SK-N-SH treated with all-trans-retinoic acid at 6 μM for 48 hours (cell line): ENCODE data around the gene SUN5.

ENCODE experiments used
- ARNTL ChIP-seq: fragments of 450-650 bp; formaldehyde crosslinking; IDR thresholded peaks from 2 replicates; pipeline ENCODE4 v1.5.0; 2020; ENCODE audit warnings: low read depth, mild to moderate bottlenecking, moderate library complexity, borderline replicate concordance
- BACH2 ChIP-seq: fragments of 250-450 bp; sonication (Bioruptor Pico); IDR thresholded peaks from 2 replicates; pipeline ENCODE4 v1.9.0; 2021; ENCODE audit warnings: mild to moderate bottlenecking, borderline replicate concordance
- GLIS3 ChIP-seq: fragments of 250-450 bp; sonication (Bioruptor Pico); IDR thresholded peaks from 2 replicates; pipeline ENCODE4 v1.5.0; 2020; ENCODE audit warnings: mild to moderate bottlenecking, moderate library complexity
- ISL1 ChIP-seq: fragments of 250-450 bp; sonication (Bioruptor Pico); IDR thresholded peaks from 2 replicates; pipeline ENCODE4 v2.1.2; 2022; ENCODE audit warnings: mild to moderate bottlenecking, moderate library complexity
- OSR1 ChIP-seq: fragments of 250-450 bp; sonication (Bioruptor Pico); IDR thresholded peaks from 2 replicates; pipeline ENCODE4 v1.8.0; 2022; ENCODE audit warnings: moderate library complexity, mild to moderate bottlenecking, inconsistent platforms
- PATZ1 ChIP-seq: fragments of 250-450 bp; sonication (Bioruptor Pico); IDR thresholded peaks from 2 replicates; pipeline ENCODE4 v1.8.0; 2020; ENCODE audit warnings: mild to moderate bottlenecking, moderate library complexity, borderline replicate concordance
- SNAI2 ChIP-seq: fragments of 250-450 bp; sonication (Bioruptor Pico); IDR thresholded peaks from 2 replicates; pipeline ENCODE4 v1.5.0; 2020; ENCODE audit warnings: mild to moderate bottlenecking, moderate library complexity
- TOX ChIP-seq: fragments of 250-450 bp; sonication (Bioruptor Pico); IDR thresholded peaks from 2 replicates; pipeline ENCODE4 v1.8.0; 2021; ENCODE audit warnings: mild to moderate bottlenecking, moderate library complexity, borderline replicate concordance
- TSHZ2 ChIP-seq: fragments of 250-450 bp; sonication (Bioruptor Pico); IDR thresholded peaks from 2 replicates; pipeline ENCODE4 v1.5.0; 2020; ENCODE audit warnings: mild to moderate bottlenecking, moderate library complexity
- ZC3H10 ChIP-seq: fragments of 250-450 bp; sonication (Bioruptor Pico); IDR thresholded peaks from 2 replicates; pipeline ENCODE4 v1.5.1; 2021; ENCODE audit warnings: mild to moderate bottlenecking, moderate library complexity
- ZFP3 ChIP-seq: fragments of 250-450 bp; sonication (Bioruptor Pico); IDR thresholded peaks from 2 replicates; pipeline ENCODE4 v1.5.0; 2020; ENCODE audit warnings: mild to moderate bottlenecking, moderate library complexity
- ZFP30 ChIP-seq: fragments of 450-650 bp; formaldehyde crosslinking; IDR thresholded peaks from 2 replicates; pipeline ENCODE4 v1.5.0; 2022; ENCODE audit warnings: mild to moderate bottlenecking, moderate library complexity
- ZNF565 ChIP-seq: fragments of 450-650 bp; formaldehyde crosslinking; conservative IDR thresholded peaks from 2 replicates; pipeline ENCODE4 v1.5.0; 2020; ENCODE audit warnings: low read depth, mild to moderate bottlenecking, moderate library complexity
- ZNF8 ChIP-seq: fragments of 450-650 bp; formaldehyde crosslinking; IDR thresholded peaks from 2 replicates; pipeline ENCODE4 v1.5.0; 2020; ENCODE audit warnings: mild to moderate bottlenecking, moderate library complexity

- TF ChIP-seq TOX (CRISPR knock-in tag) (no peak), TSHZ2 (no peak), GLIS3 (CRISPR knock-in tag) (no peak), PATZ1 (no peak), OSR1 (CRISPR knock-in tag) (no peak), ZFP3 (CRISPR knock-in tag) (no peak), ZNF8 (CRISPR knock-in tag) (no peak), SNAI2 (CRISPR knock-in tag) (no peak), BACH2 (CRISPR knock-in tag) (no peak), ARNTL (no peak), ZNF565 (CRISPR knock-in tag) (no peak), ISL1 (CRISPR knock-in tag) (no peak), ZFP30 (no peak), ZC3H10 (CRISPR knock-in tag) (no peak)
Observed at GRCh38 chr20:33033381-33033780, 29.1 kb upstream of the SUN5 start.
